CD14-positive monocyte (primary cell): ENCODE measurements around the gene FXR1. TPM values are rescaled to one million over a fixed set of nuclear protein-coding genes. Genes with fewer than 3 reads are reported as not detected.
A peak's percentile ranks its signal among the peaks of the same experiment; 100 is the strongest.

Experiments
- DNase-seq, 3 donors: peaks; one replicate each; pipeline ENCODE4 v3.0.0-alpha.2; 2011 to 2022
- H2AFZ ChIP-seq: 2 replicates; pipeline ENCODE4 v1.6.0; 2012; ENCODE audit warnings: mild to moderate bottlenecking, low read depth, low read length, inconsistent platforms; ENCODE audit not compliant: insufficient read depth, poor library complexity, severe bottlenecking
- H3K27ac ChIP-seq, 2 donors: 1 replicate in 1 of 2; 2 replicates in 1 of 2; pipeline ENCODE4 v1.5.1; 2012 to 2013; ENCODE audit warnings: low read length in 2 of 2, control low read depth in 1 of 2, inconsistent platforms in 1 of 2, low read depth in 1 of 2, mild to moderate bottlenecking in 1 of 2
- H3K27me3 ChIP-seq, 2 donors: one replicate each; pipeline versions ENCODE4 v1.6.0 to v1.6.1; 2011 to 2013; ENCODE audit warnings: low read length in 2 of 2; ENCODE audit not compliant: control insufficient read depth in 2 of 2, insufficient read depth in 2 of 2
- H3K36me3 ChIP-seq, 2 donors: replicated peaks in 1 of 2; 1 replicate in 1 of 2; 2 replicates in 1 of 2; pipeline versions ENCODE4 v1.5.1 to v1.6.1; 2012 to 2013; ENCODE audit warnings: low read length in 2 of 2, control low read depth in 1 of 2, inconsistent platforms in 1 of 2, mild to moderate bottlenecking in 1 of 2; ENCODE audit not compliant: insufficient read depth in 2 of 2, control insufficient read depth in 1 of 2
- H3K4me1 ChIP-seq, 2 donors: 1 replicate in 1 of 2; 2 replicates in 1 of 2; pipeline versions ENCODE4 v1.5.1 to v1.6.1; 2012 to 2013; ENCODE audit warnings: low read length in 2 of 2, control low read depth in 1 of 2, inconsistent platforms in 1 of 2, mild to moderate bottlenecking in 1 of 2, moderate library complexity in 1 of 2; ENCODE audit not compliant: insufficient read depth in 2 of 2, control insufficient read depth in 1 of 2
- H3K4me2 ChIP-seq: replicated peaks from 2 replicates; pipeline ENCODE3; 2012; ENCODE audit warnings: low read length, moderate library complexity, mild to moderate bottlenecking; ENCODE audit not compliant: poor library complexity, severe bottlenecking; ENCODE audit errors: extremely low read depth
- H3K4me3 ChIP-seq, 3 experiments: fragments of 200-600 bp in 1 of 3; sonication (generic) in 1 of 3; replicated peaks in 1 of 3; 1 replicate in 2 of 3; 2 replicates in 1 of 3; pipeline ENCODE4 v1.5.1; 2011 to 2013; ENCODE audit warnings: low read length in 3 of 3, mild to moderate bottlenecking in 3 of 3, control low read depth in 2 of 3, low read depth in 2 of 3, inconsistent platforms in 1 of 3, moderate library complexity in 1 of 3
- H3K79me2 ChIP-seq: 2 replicates; pipeline ENCODE4 v1.6.0; 2012; ENCODE audit warnings: mild to moderate bottlenecking, control low read depth, inconsistent platforms, low read length, moderate library complexity; ENCODE audit not compliant: insufficient read depth
- H3K9ac ChIP-seq: 2 replicates; pipeline ENCODE4 v1.6.0; 2017; ENCODE audit warnings: low read length, mild to moderate bottlenecking; ENCODE audit not compliant: insufficient read depth, poor library complexity, severe bottlenecking
- H3K9me3 ChIP-seq, 2 donors: replicated peaks in 1 of 2; 1 replicate in 1 of 2; 2 replicates in 1 of 2; pipeline versions ENCODE4 v1.5.1 to v1.6.1; 2012 to 2013; ENCODE audit warnings: low read length in 2 of 2, control low read depth in 1 of 2; ENCODE audit not compliant: control insufficient read depth in 1 of 2, insufficient read depth in 1 of 2
- H4K20me1 ChIP-seq: 2 replicates; pipeline ENCODE4 v1.6.0; 2012; ENCODE audit warnings: mild to moderate bottlenecking, low read length, control low read depth, moderate library complexity; ENCODE audit not compliant: insufficient read depth
- H3K27ac Mint-ChIP-seq, 7 donors: one replicate each; pipeline ENCODE4 v1.8.0; 2020; ENCODE audit warnings: mild to moderate bottlenecking in 7 of 7, mixed read lengths in 7 of 7, moderate library complexity in 6 of 7, inconsistent platforms in 2 of 7
- H3K27me3 Mint-ChIP-seq, 3 donors: one replicate each; pipeline ENCODE4 v1.8.0; 2021 to 2022; ENCODE audit warnings: low read depth in 3 of 3, mild to moderate bottlenecking in 3 of 3, mixed read lengths in 3 of 3, moderate library complexity in 3 of 3, inconsistent platforms in 1 of 3
- H3K36me3 Mint-ChIP-seq, 2 donors: one replicate each; pipeline ENCODE4 v1.8.0; 2020; ENCODE audit warnings: mixed read lengths in 2 of 2, inconsistent platforms in 1 of 2, mild to moderate bottlenecking in 1 of 2
- H3K4me1 Mint-ChIP-seq: one replicate; pipeline ENCODE4 v1.8.0; 2020; ENCODE audit warnings: mild to moderate bottlenecking, mixed read lengths
- H3K4me3 Mint-ChIP-seq, 2 donors: one replicate each; pipeline ENCODE4 v1.8.0; 2020; ENCODE audit warnings: mild to moderate bottlenecking in 2 of 2, mixed read lengths in 2 of 2, moderate library complexity in 1 of 2
- H3K9me3 Mint-ChIP-seq, 7 donors: one replicate each; pipeline ENCODE4 v1.8.0; 2020 to 2022; ENCODE audit warnings: mixed read lengths in 7 of 7, mild to moderate bottlenecking in 6 of 7, moderate library complexity in 6 of 7, inconsistent platforms in 2 of 7
- WGBS: methylation state at CpG from one replicate; pipeline ENCODE4 v1.1.5; 2013; ENCODE audit warnings: missing lambda C conversion rate; ENCODE audit not compliant: insufficient coverage; 5-methylcytosine and 5-hydroxymethylcytosine counted together
- intact Hi-C, 2 donors: fragments of 100-400 bp; cut with micrococcal nuclease; formaldehyde crosslinking; loops; one replicate each; pipeline versions ENCODE4 v1.15.0 to v1.15.1; 2023
- polyA plus RNA-seq, 3 donors: library from polyadenylated mRNA; depleted of rRNA in 1 of 3; unstranded in 2 of 3; stranded (reverse) in 1 of 3; fragments of 300-500 nt in 2 of 3; fragments of >200 nt in 1 of 3; fragmentation: Illumina TruSeq in 2 of 3; gene quantifications; 1 replicate in 2 of 3; 2 replicates in 1 of 3; pipeline ENCODE4 v1.2.3, GENCODE V29; 2012 to 2021
- TF ChIP-seq, protein P1 (sequence below): fragments of 200-600 bp; IDR thresholded peaks from one replicate; pipeline ENCODE4 v1.8.0; 2022; ENCODE audit warnings: antibody characterized with exemption, mild to moderate bottlenecking

The FXR1 gene
- polyA plus RNA-seq, 3 donors = 22.4 to 58.6 (median 32.3) TPM

DNA sequence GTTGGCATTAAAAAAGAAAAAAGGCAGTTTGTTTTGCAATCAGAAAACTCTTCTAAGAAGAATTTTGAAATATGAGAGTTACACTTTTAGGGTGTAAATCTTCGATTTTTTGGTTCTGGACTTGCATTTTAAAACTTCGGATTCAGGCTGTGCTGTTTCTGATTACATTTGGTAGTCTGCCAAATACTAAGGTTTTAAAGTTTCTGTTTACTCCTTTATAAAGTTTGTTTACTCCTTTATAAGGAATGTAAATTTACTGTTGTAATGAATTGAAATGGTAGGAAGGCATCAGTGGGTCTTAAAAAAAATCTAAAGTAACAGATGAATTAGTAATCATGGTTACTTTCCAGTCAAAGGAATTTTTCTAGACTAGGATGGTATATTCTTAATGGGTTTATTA lies 14.1 kb downstream of the FXR1 start:
- H3K27ac Mint-ChIP-seq = no peak overlapping the region

DNA sequence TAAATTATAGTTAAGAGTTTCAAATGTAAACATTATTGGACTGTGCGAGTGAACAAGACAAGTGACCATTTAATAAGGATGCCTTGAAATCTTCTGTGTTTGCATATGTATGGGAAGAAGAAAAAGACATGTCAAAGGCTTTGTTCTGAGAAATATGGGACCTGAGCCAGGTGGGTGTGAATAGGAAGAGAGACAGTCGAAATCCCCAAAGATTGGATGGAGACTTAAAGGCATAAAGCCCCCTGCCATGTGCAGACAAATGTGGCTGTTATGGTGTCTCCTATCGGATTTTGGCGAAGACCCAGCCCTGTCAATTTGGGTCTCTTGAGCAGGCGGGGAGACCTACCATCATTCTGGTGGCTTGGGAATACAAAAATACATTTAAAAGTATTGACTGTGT lies 16.9 kb downstream of the FXR1 start:
- Histone ChIP-seq H2AFZ (no peak overlapping the region), H3K36me3 (peaks cover 0 to 17% of the 10 kb centered on the region in 2 donors), H3K9ac (no peak overlapping the region), H3K27me3 (no peaks in the 10 kb centered on the region), H3K79me2 (peaks cover 99% of the 10 kb centered on the region), H3K9me3 (no peaks in the 10 kb centered on the region), H3K4me3 (no peak overlapping the region), H3K4me2 (no peak overlapping the region), H3K4me1 (no peaks in the 10 kb centered on the region), H4K20me1 (peaks cover 98% of the 10 kb centered on the region), H3K27ac (no peak overlapping the region)
- intact Hi-C loops = no loop called here
- Mint-ChIP-seq H3K9me3 (peaks cover 0 to 3% (median 0%) of the 10 kb centered on the region in 7 donors), H3K4me1 (peaks cover 9% of the 10 kb centered on the region), H3K27ac (peak overlapping the region in 1 of 7 donors; percentile 11), H3K4me3 (no peak overlapping the region), H3K27me3 (no peaks in the 10 kb centered on the region), H3K36me3 (peaks cover 11 to 14% of the 10 kb centered on the region in 2 donors)
- WGBS = 93% methylated on average over 4 of the region's 5 CpGs
- no peak for DNase-seq
- TF ChIP-seq, protein P1, sequence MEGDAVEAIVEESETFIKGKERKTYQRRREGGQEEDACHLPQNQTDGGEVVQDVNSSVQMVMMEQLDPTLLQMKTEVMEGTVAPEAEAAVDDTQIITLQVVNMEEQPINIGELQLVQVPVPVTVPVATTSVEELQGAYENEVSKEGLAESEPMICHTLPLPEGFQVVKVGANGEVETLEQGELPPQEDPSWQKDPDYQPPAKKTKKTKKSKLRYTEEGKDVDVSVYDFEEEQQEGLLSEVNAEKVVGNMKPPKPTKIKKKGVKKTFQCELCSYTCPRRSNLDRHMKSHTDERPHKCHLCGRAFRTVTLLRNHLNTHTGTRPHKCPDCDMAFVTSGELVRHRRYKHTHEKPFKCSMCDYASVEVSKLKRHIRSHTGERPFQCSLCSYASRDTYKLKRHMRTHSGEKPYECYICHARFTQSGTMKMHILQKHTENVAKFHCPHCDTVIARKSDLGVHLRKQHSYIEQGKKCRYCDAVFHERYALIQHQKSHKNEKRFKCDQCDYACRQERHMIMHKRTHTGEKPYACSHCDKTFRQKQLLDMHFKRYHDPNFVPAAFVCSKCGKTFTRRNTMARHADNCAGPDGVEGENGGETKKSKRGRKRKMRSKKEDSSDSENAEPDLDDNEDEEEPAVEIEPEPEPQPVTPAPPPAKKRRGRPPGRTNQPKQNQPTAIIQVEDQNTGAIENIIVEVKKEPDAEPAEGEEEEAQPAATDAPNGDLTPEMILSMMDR = no peak

More for the DNA sequence above, 14.1 kb downstream of the FXR1 start:
- TF ChIP-seq, protein P1 = no peak
- H3K4me2 ChIP-seq = no peak overlapping the region
- no peak overlapping the region for H2AFZ ChIP-seq
- H3K27me3 Mint-ChIP-seq = no peaks in the 10 kb centered on the region
- H3K9me3 Mint-ChIP-seq = peaks cover 0 to 3% (median 0%) of the 10 kb centered on the region in 7 donors
- H3K36me3 Mint-ChIP-seq = peaks cover 11 to 14% of the 10 kb centered on the region in 2 donors
- H3K4me3 Mint-ChIP-seq = no peak overlapping the region
- peaks cover 0 to 10% of the 10 kb centered on the region in 2 donors for H3K36me3 ChIP-seq
- intact Hi-C loops = no loop called here
- H3K4me1 ChIP-seq = no peaks in the 10 kb centered on the region
- H3K9ac ChIP-seq = no peak overlapping the region
- H3K4me1 Mint-ChIP-seq = peaks cover 15% of the 10 kb centered on the region
- DNase-seq = no peak
- H3K27ac ChIP-seq = no peak overlapping the region
- H3K4me3 ChIP-seq = no peak overlapping the region
- no peaks in the 10 kb centered on the region for H3K27me3 ChIP-seq
- H3K79me2 ChIP-seq = peaks cover 99% of the 10 kb centered on the region
- H3K9me3 ChIP-seq = no peaks in the 10 kb centered on the region
- WGBS = no CpG with 5 or more reads among the region's 2 CpGs
- H4K20me1 ChIP-seq = peaks cover 98% of the 10 kb centered on the region
